GM20431 (cell line): ENCODE data around the gene BACH1.
"Not testable (repeated sequence)": the region's sequence is repeated elsewhere in the genome, so short reads cannot be mapped to it uniquely, and the experiment has no call there.

ENCODE experiments used
- in situ Hi-C: fragments of 300-500 bp; cut with MseI, MboI; formaldehyde crosslinking; loops from one replicate; pipeline ENCODE4 v1.15.0; 2020; ENCODE audit warnings: low sequenced_read_pairs; ENCODE audit not compliant: unreplicated experiment

Gene BACH1

DNA sequence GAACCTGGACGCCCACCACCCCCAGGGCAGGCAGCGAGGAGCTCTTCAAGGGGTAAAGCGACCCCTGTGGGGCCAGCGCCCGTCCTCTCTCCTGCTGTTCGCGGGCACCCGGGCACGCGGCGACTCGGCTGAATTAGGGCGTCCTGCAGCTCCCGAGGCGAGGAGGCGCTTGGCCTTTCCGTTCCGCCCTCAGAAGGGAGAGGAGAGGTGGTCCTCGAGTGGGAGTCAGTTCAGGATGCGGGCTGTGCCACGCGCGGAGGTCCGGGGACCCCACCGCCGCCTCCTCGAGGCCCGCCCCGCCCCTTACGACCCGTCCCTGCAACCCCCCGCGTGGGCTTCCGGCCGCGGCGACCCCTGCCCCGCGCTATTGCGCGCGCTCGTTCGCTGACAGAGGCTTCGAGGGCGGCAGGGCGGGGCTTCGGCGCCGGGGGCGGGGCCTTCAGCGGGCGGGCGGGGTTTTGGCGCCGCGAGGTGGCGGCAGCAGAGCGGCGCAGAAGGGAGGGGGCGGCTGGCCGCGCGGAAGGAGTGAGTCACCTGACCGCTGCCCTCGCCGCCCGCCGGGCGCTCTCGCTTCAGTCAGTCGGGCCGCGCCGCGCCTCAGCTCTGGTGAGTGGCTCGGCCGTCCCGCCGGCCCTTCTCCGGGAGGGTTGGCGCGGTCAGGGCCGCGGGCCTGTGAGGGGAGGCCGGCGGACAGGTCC is at the start of gene BACH1:
TSS of gene BACH1 (plus strand) at position 575 of the 698 bp plus-strand sequence. CDS start 22,359 bp downstream, outside the sequence.
- in situ Hi-C loops = no loop called here

DNA sequence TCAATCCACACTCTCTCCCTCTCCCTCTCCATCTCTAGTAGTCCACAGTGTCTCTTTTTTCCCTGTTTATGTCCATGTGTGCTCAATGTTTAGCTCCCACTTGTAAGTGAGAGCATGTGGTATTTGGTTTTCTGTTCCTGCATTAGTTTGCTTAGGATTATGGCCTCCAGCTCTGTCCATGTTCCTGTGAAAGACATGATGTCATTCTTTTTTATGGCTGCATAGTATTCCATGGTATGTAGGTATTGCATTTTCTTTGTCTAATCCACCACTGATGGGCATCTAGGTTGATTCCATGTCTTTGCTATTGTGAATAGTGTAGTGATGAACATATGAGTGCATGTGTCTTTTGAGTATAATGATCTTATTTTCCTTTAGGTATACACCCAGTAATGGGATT is 49.4 kb upstream of the BACH1 start:
- in situ Hi-C loops = not testable (repeated sequence)

GRCh38 chr21:29250636-29251035 is 48.1 kb upstream of the BACH1 start:
- in situ Hi-C loops = no loop called here

- in situ Hi-C loops = not testable (repeated sequence)
Measured at GRCh38 chr21:29253861-29254260, 44.9 kb upstream of the BACH1 start.

DNA sequence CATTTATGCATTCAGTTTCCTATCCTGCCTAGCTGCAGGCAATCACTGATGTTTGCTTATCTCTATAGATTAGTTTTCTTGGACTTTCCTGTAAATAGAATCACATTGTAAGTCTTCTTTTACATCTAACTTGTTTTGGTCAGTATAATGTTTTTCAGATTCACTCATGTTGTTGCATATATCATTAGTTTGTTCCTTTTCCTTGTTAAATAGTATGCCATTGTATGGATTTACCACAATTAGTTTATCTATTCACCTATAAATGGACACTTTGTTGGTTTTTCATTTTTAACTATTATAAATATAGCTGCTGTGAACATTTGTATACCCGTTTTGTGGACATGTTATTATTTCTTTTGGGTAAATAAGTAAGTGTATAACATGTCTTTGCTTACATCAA is 44.2 kb upstream of the BACH1 start:
- in situ Hi-C loops = no loop called here

DNA sequence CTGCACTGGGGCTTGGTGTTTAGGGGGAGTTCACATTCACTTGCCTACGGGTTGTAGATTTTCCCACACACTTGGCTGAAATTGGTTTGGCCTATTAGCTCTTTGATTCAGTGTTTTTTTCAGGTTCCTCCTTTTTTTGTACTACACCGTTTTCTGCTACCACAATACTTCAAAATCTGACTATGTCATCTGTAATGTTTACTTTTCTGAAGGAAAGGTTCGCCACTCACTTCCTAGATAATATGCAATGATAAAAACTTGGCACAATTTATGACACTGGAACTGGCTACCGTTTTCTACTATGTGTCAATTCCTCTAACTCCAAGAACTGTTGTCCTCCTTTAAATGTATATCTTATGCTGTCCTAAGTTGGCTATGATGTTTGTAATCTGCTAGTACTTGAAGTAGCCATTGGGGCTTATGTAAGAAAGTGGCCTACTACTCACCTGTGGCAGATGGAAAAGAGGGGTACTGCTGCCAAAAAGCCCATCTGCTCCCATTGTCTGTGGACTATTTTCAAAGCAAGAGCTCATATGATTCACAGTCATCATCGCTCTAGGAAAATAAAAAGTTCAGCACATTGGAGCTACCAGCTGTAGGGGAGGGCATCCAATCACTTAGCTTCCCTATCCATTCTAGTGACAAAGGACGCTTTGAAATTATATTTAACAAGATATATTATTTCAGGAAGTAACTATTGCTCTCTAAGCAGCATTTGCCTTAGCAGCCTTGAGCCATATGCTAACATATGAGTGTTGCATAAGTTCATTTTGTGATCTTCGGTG is 42.4 kb upstream of the BACH1 start:
- in situ Hi-C loops = no loop called here

DNA sequence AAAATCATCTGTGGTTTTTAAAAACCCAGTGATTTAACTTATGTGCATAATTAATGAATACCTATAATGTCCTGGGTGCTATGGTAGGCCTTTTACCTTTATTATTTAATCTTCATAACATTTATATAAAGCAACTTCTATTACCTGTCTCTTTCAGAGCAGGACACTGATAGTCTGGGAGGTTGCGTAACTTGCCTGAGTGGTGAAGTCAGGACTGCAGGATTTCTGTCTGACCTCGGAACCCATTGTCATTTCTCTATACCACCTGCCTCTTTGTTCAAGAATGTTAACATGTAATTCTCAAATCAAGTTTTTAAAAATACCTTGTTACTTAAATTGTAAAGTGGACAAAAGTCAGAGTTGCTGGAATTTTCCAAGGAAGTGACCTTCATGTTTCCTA is 41.0 kb upstream of the BACH1 start:
- in situ Hi-C loops = no loop called here

- in situ Hi-C loops = no loop called here
Measured at GRCh38 chr21:29258626-29259338, 39.9 kb upstream of the BACH1 start.

- in situ Hi-C loops = no loop called here
Measured at GRCh38 chr21:29260461-29260860, 38.3 kb upstream of the BACH1 start.

GRCh38 chr21:29261555-29262540 is 36.9 kb upstream of the BACH1 start:
- in situ Hi-C loops = no loop called here

DNA sequence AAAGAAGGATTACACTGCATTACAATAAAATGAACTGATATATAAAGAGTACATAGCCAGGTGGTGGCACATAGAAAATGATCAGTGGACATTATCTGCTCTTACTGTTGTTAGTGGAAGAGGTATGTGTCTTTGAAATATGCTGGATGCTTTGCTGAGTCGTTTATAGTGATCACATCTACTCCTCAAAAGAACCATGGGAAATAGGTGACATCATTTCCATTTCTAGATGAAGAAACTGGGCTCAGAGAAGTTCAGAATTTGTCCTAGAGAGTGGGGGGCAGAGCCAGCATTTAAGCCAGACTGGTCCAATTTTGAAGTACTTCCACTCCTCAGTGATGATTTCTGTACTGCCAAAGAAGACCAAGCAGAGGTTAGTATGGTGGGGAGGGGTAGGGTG is 34.0 kb upstream of the BACH1 start:
- in situ Hi-C loops = no loop called here

- in situ Hi-C loops = no loop called here
Measured at GRCh38 chr21:29265690-29266479, 32.8 kb upstream of the BACH1 start.

DNA sequence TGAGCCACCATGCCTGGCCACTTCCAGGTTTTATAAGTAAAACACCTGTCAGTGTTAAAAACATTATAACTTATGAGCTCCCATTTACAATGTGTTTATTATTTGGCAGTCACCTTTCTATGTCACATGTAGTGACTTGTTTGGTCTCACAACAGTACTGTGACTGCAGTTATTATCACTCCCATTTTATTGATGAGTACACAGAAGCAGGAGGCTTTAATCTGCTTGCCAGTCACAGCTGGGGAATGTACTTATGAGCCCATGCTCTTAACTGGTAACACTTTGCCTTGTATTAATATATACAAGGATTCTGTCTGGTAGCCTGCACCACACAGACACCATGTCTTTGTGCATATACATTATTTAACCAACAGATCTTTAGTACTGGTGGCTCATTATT is 31.1 kb upstream of the BACH1 start:
- in situ Hi-C loops = no loop called here

DNA sequence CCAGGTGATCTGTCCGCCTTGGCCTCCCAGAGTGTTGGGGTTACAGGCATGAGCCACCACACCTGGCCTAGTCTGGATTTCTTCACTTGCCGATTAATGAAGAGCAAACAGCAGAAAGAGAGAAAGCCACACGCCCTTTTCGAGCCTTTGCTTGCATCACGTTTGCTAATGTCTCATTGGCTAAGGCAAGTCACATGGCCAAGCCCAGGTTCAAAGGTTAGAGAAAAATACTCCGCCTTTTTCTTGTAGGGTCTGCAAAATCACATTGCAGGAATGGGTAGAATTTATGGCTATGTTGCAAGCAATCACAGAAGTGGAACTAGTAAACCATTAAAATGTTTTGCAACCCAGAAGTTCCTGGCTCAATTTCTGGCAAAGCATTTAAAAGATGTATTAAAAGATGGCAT is 26.8 kb upstream of the BACH1 start:
- in situ Hi-C loops = no loop called here

DNA sequence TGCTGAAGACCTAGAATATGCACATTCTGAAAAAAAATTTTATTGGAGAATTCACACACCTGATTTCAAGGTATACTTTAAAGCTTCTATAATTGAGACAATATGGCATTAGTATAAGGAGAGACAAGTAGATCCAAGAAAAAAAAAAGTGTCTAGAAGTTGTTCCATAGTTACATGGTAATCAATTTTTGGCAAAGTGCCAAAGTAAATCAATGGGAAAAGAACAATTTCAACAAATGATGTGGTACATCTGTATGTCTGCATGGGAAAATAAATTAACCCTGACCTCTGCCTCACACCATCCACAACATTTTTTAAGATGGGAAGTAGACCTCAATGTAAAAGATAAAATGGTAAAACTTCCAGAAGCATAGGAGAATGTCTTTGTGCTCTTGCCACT is 21.3 kb upstream of the BACH1 start:
- in situ Hi-C loops = no loop called here

DNA sequence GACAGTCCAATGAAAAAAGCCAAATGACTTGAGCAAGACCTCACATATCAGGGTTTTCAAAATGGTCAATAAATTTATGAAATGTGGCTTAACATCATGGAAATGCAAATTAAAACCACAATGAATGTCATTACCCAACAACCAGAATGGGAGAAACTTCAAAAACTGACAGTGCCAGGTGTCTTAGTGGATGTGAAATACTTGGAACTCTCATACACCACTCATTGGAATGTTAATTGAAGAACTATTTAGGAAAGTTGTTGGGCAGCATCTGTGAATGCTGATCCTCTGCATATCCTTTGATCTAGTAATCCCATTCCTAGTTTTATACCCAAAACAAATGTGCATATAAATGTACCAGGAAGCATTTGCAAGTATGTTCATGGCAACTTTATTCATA is 19.2 kb upstream of the BACH1 start:
- in situ Hi-C loops = no loop called here

GRCh38 chr21:29281801-29282200 is 16.9 kb upstream of the BACH1 start:
- in situ Hi-C loops = not testable (repeated sequence)

DNA sequence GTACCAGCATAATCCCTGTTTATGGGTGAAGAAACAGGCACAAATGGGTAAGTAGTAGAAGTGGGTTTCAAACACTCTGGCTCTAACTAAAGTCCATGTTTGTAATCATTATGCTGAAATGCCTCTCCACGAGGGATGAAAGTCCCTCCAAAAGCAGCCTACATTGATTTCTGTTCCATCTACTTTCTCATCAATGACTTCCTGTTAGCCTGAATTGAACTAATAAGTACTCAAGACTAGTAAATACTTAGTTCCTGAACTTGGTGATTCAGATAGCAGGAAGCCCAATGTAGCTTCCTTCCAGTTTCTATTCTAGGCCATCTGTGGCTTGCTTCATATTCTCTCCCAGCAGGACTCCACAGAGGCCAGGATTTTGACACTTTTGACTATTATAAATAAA is 11.3 kb upstream of the BACH1 start:
- in situ Hi-C loops = no loop called here

GRCh38 chr21:29288239-29288638 is 10.5 kb upstream of the BACH1 start:
- in situ Hi-C loops = no loop called here
